Mucosa of descending colon (tissue), 3 donors: Measurements from ENCODE around the gene PDE8A. TPM values are rescaled to one million over a fixed set of nuclear protein-coding genes. Genes with fewer than 3 reads are reported as not detected.

Experiments used
- ATAC-seq: fragments of 200-7000 bp; cut with Tn5 transposase; one replicate; pipeline ENCODE4 v1.9.1; 2020; ENCODE audit warnings: mild to moderate bottlenecking, moderate library complexity
- DNase-seq, 3 donors: peaks; one replicate each; pipeline ENCODE4 v3.0.0-alpha.2; 2020
- H3K36me3 ChIP-seq: fragments of 200-600 bp; one replicate; pipeline ENCODE4 v1.8.0; 2021; ENCODE audit warnings: low read depth, mild to moderate bottlenecking
- H3K4me1 ChIP-seq: fragments of 200-600 bp; one replicate; pipeline ENCODE4 v1.8.0; 2021; ENCODE audit warnings: low read depth, mild to moderate bottlenecking
- H3K4me3 ChIP-seq: fragments of 200-600 bp; one replicate; pipeline ENCODE4 v1.8.0; 2021; ENCODE audit warnings: mild to moderate bottlenecking
- H3K9me3 ChIP-seq: fragments of 200-600 bp; one replicate; pipeline ENCODE4 v1.8.0; 2021; ENCODE audit warnings: mild to moderate bottlenecking
- CTCF ChIP-seq: fragments of 200-600 bp; IDR thresholded peaks from one replicate; pipeline ENCODE4 v1.8.0; 2022; ENCODE audit warnings: antibody characterized with exemption, mild to moderate bottlenecking
- intact Hi-C, 2 donors: fragments of 100-400 bp; cut with DNase I in 1 of 2; cut with micrococcal nuclease in 1 of 2; formaldehyde crosslinking; loops; one replicate each; pipeline versions ENCODE4 v1.11.0 to v1.11.1; 2022; cut with DNase I, micrococcal nuclease
- total RNA-seq, 3 donors: library from RNA; stranded (reverse); fragmentation: NEBNext Ultra II Directional in 2 of 3; extraction: Animal tissue kit (Norgen Biotek cat#: 25700) in 2 of 3; gene quantifications; one replicate each; pipeline versions ENCODE4 v1.2.1 to v1.2.4, GENCODE V29; 2021 to 2023
- donor health status: DM: no; HTN: no; CAD: no; lungs with moderate emphysema.
- donor health status: DM: no; HTN: no; CAD: no.
- donor health status: DM: no; HTN: yes; CAD: no.

The PDE8A gene
- total RNA-seq, 3 donors from 2014 or later, result 79.7 to 117 (median 98.3) TPM

GRCh38 chr15:84961114-84961452, 20.6 kb upstream of the PDE8A start:
- Histone ChIP-seq H3K4me3 (no peak overlapping the region), H3K9me3 (no peaks in the 10 kb centered on the region), H3K36me3 (no peaks in the 10 kb centered on the region), H3K4me1 (no peaks in the 10 kb centered on the region)
- intact Hi-C loops, result no loop called here
- TF ChIP-seq CTCF, result no peak
- no peak for DNase-seq
- ATAC-seq, result no peak

- no peaks in the 10 kb centered on the region for H3K9me3 ChIP-seq
- no peak for DNase-seq
- H3K4me3 ChIP-seq, result no peak overlapping the region
- intact Hi-C loops, result no loop called here
- H3K4me1 ChIP-seq, result no peaks in the 10 kb centered on the region
- no peak for ATAC-seq
- TF ChIP-seq CTCF, result no peak
- H3K36me3 ChIP-seq, result no peaks in the 10 kb centered on the region
These were observed 19.9 kb upstream of the PDE8A start for GRCh38 chr15:84961707-84962106.

- Histone ChIP-seq H3K4me1 (no peaks in the 10 kb centered on the region), H3K4me3 (no peak overlapping the region), H3K9me3 (no peaks in the 10 kb centered on the region), H3K36me3 (no peaks in the 10 kb centered on the region)
- TF ChIP-seq CTCF, result no peak
- DNase-seq (no peak), ATAC-seq (no peak)
- intact Hi-C loops, result no loop called here
These were observed 18.7 kb upstream of the PDE8A start for GRCh38 chr15:84962955-84963354.

- intact Hi-C loops, result no loop called here
- H3K36me3 ChIP-seq, result no peaks in the 10 kb centered on the region
- no peaks in the 10 kb centered on the region for H3K9me3 ChIP-seq
- H3K4me3 ChIP-seq, result no peak overlapping the region
- ATAC-seq (no peak), DNase-seq (no peak)
- no peaks in the 10 kb centered on the region for H3K4me1 ChIP-seq
- TF ChIP-seq CTCF, result no peak
These were observed 14.3 kb upstream of the PDE8A start for GRCh38 chr15:84967380-84967779.

GRCh38 chr15:84968301-84968700, 13.4 kb upstream of the PDE8A start:
- no peak for ATAC-seq
- H3K4me1 ChIP-seq, result no peaks in the 10 kb centered on the region
- TF ChIP-seq CTCF, result no peak
- DNase-seq, result no peak
- intact Hi-C loops, result no loop called here
- H3K4me3 ChIP-seq, result no peak overlapping the region
- H3K9me3 ChIP-seq, result no peaks in the 10 kb centered on the region
- no peaks in the 10 kb centered on the region for H3K36me3 ChIP-seq

GRCh38 chr15:84969257-84969656, 12.4 kb upstream of the PDE8A start:
- H3K4me1 ChIP-seq, result no peaks in the 10 kb centered on the region
- DNase-seq, result no peak
- TF ChIP-seq CTCF, result no peak
- intact Hi-C loops, result no loop called here
- H3K36me3 ChIP-seq, result no peaks in the 10 kb centered on the region
- H3K9me3 ChIP-seq, result no peaks in the 10 kb centered on the region
- H3K4me3 ChIP-seq, result no peak overlapping the region
- no peak for ATAC-seq
